RWPE2 (cell line): ENCODE data around the gene CYP4F8.

Experiments used
- ATAC-seq: fragments of 200-7000 bp; cut with Tn5 transposase; 3 replicates; pipeline ENCODE4 v1.9.1; 2021; ENCODE audit warnings: low read depth
- DNase-seq: peaks from one replicate; pipeline ENCODE4 v3.0.0-alpha.2; 2020; ENCODE audit warnings: low spot score
- H3K27ac ChIP-seq: fragments of 450-650 bp; 2 replicates; pipeline ENCODE4 v1.5.1; 2017; ENCODE audit warnings: mild to moderate bottlenecking; ENCODE audit not compliant: poor library complexity, severe bottlenecking
- H3K27me3 ChIP-seq: fragments of 250-450 bp; sonication (Bioruptor Pico); 2 replicates; pipeline ENCODE4 v1.5.1; 2021; ENCODE audit warnings: mild to moderate bottlenecking, moderate library complexity; ENCODE audit not compliant: insufficient read depth, poor library complexity, severe bottlenecking
- H3K36me3 ChIP-seq: fragments of 250-450 bp; sonication (Bioruptor Pico); 2 replicates; pipeline ENCODE4 v1.5.1; 2020; ENCODE audit warnings: low read depth, mild to moderate bottlenecking, moderate library complexity
- H3K4me1 ChIP-seq: fragments of 250-450 bp; sonication (Bioruptor Pico); 2 replicates; pipeline ENCODE4 v1.5.1; 2021; ENCODE audit warnings: mild to moderate bottlenecking, moderate library complexity; ENCODE audit not compliant: insufficient read depth, poor library complexity, severe bottlenecking
- H3K4me3 ChIP-seq: fragments of 250-450 bp; sonication (Bioruptor Pico); 2 replicates; pipeline ENCODE4 v1.5.1; 2021; ENCODE audit warnings: mild to moderate bottlenecking, moderate library complexity; ENCODE audit not compliant: severe bottlenecking
- H3K9me3 ChIP-seq: fragments of 250-450 bp; sonication (Bioruptor Pico); 2 replicates; pipeline ENCODE4 v1.5.1; 2021; ENCODE audit warnings: mild to moderate bottlenecking, moderate library complexity; ENCODE audit not compliant: severe bottlenecking
- CTCF ChIP-seq: fragments of 450-650 bp; IDR thresholded peaks from one replicate; pipeline ENCODE4 v1.5.1; 2017; ENCODE audit warnings: mild to moderate bottlenecking, moderate library complexity; ENCODE audit not compliant: poor library complexity, severe bottlenecking

The CYP4F8 gene

GRCh38 chr19:15609261-15609660 lies 5.8 kb upstream of the CYP4F8 start:
- ATAC-seq (no peak), DNase-seq (no peak)
- no peaks in the 10 kb centered on the region for H3K9me3 ChIP-seq
- no peaks in the 10 kb centered on the region for H3K4me1 ChIP-seq
- no peaks in the 10 kb centered on the region for H3K27me3 ChIP-seq
- H3K36me3 ChIP-seq, result no peaks in the 10 kb centered on the region
- no peak overlapping the region for H3K27ac ChIP-seq
- H3K4me3 ChIP-seq, result no peak overlapping the region
- no peak for TF ChIP-seq CTCF

GRCh38 chr19:15612342-15612741 lies 2.7 kb upstream of the CYP4F8 start:
- DNase-seq (no peak), ATAC-seq (no peak)
- no peak overlapping the region for H3K27ac ChIP-seq
- H3K4me3 ChIP-seq, result no peak overlapping the region
- no peaks in the 10 kb centered on the region for H3K9me3 ChIP-seq
- H3K4me1 ChIP-seq, result no peaks in the 10 kb centered on the region
- no peak for TF ChIP-seq CTCF
- no peaks in the 10 kb centered on the region for H3K27me3 ChIP-seq
- H3K36me3 ChIP-seq, result no peaks in the 10 kb centered on the region

- ATAC-seq (no peak), DNase-seq (no peak)
- no peak overlapping the region for H3K4me3 ChIP-seq
- no peaks in the 10 kb centered on the region for H3K9me3 ChIP-seq
- no peak overlapping the region for H3K27ac ChIP-seq
- H3K27me3 ChIP-seq, result no peaks in the 10 kb centered on the region
- no peaks in the 10 kb centered on the region for H3K36me3 ChIP-seq
- H3K4me1 ChIP-seq, result no peaks in the 10 kb centered on the region
- no peak for TF ChIP-seq CTCF
These were observed 1.7 kb upstream of the CYP4F8 start for GRCh38 chr19:15613338-15613737.

- Histone ChIP-seq H3K4me3 (no peak overlapping the region), H3K36me3 (no peaks in the 10 kb centered on the region), H3K27me3 (no peaks in the 10 kb centered on the region), H3K27ac (no peak overlapping the region), H3K9me3 (no peaks in the 10 kb centered on the region), H3K4me1 (no peaks in the 10 kb centered on the region)
- TF ChIP-seq CTCF, result no peak
- ATAC-seq (no peak), DNase-seq (no peak)
These were observed 508 bp downstream of the CYP4F8 start for GRCh38 chr19:15615526-15615925.

- H3K27ac ChIP-seq, result no peak overlapping the region
- no peaks in the 10 kb centered on the region for H3K27me3 ChIP-seq
- no peak for TF ChIP-seq CTCF
- no peak for DNase-seq
- ATAC-seq, result no peak
- H3K9me3 ChIP-seq, result no peaks in the 10 kb centered on the region
- no peaks in the 10 kb centered on the region for H3K4me1 ChIP-seq
- H3K4me3 ChIP-seq, result no peak overlapping the region
- H3K36me3 ChIP-seq, result no peaks in the 10 kb centered on the region
These were observed 1.2 kb downstream of the CYP4F8 start for GRCh38 chr19:15616183-15616582.
